ENCODE data around the gene FBXO5.
A peak's percentile ranks its signal among the peaks of the same experiment; 100 is the strongest.

Gene FBXO5

DNA sequence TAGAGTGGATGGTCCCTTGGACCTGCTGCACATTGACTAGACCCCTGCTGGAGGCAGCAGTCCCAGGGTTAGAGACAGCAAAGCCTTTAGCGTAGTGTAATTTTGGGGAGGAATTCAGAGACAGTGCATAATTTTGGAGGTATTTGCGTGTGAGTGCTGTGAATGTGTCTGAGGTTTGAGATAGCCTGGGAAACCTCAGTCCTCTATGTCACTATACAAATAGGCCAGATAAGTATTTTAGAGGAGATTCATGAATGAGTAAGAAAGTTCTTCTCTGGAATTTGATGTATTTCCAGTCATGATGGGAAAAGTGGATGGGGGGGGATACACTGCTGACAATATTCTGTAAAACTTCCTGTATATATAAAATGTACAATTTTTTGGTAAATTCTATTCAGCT, 45.4 kb upstream of the FBXO5 start:
- Histone ChIP-seq H3K36me3 (ENCODE audit: control insufficient read depth in 1 of 2, insufficient read depth in 2 of 2, low read depth in 1 of 2, low read length in 2 of 2) (peaks cover 0 to 14% of the 10 kb centered on the region in 2 experiments), H3K79me1 (replicated peaks; ENCODE audit: low read length, poor library complexity, severe bottlenecking) (peaks cover 17% of the 10 kb centered on the region), H3K4me2 (ENCODE audit: low read length, poor library complexity, severe bottlenecking) (no peak overlapping the region), H3K4me3 (ENCODE audit: insufficient read depth in 1 of 2, low read depth in 1 of 2, low read length in 2 of 2) (no peak overlapping the region), H4K91ac (ENCODE audit: low read length) (no peak overlapping the region), H2AFZ (ENCODE audit: low read depth, low read length) (no peak overlapping the region), H3K4me1 (ENCODE audit: control insufficient read depth, insufficient read depth, low read depth, low read length) (no peaks in the 10 kb centered on the region), H3K9me3 (ENCODE audit: control insufficient read depth, low read length) (no peaks in the 10 kb centered on the region), H2AK5ac (ENCODE audit: low read length, severe bottlenecking) (no peak overlapping the region), H4K8ac (ENCODE audit: low read length) (no peak overlapping the region), H3K23ac (ENCODE audit: low read length in 2 of 2) (no peak overlapping the region), H2BK120ac (ENCODE audit: low read depth, low read length) (no peak overlapping the region), H2BK5ac (ENCODE audit: low read depth, low read length, poor library complexity, severe bottlenecking) (no peak overlapping the region), H3K27ac (ENCODE audit: low read length, poor library complexity, severe bottlenecking) (no peak overlapping the region), H3K14ac (ENCODE audit: low read length in 2 of 2) (no peak overlapping the region), H3K4ac (ENCODE audit: low read depth in 1 of 2, low read length in 2 of 2) (no peak overlapping the region), H3K27me3 (ENCODE audit: control insufficient read depth in 1 of 2, insufficient read depth in 1 of 2, low read length in 2 of 2) (no peaks in the 10 kb centered on the region), H2BK12ac (ENCODE audit: low read length in 2 of 2) (no peak overlapping the region), H2BK15ac (ENCODE audit: low read depth, poor library complexity, severe bottlenecking) (no peak overlapping the region), H3K18ac (ENCODE audit: low read depth in 1 of 2, low read length in 2 of 2) (no peak overlapping the region), H3K9ac (ENCODE audit: low read length) (no peak overlapping the region)
- 95% methylated on average over 2 of the region's 2 CpGs for WGBS
- no peak for DNase-seq

DNA sequence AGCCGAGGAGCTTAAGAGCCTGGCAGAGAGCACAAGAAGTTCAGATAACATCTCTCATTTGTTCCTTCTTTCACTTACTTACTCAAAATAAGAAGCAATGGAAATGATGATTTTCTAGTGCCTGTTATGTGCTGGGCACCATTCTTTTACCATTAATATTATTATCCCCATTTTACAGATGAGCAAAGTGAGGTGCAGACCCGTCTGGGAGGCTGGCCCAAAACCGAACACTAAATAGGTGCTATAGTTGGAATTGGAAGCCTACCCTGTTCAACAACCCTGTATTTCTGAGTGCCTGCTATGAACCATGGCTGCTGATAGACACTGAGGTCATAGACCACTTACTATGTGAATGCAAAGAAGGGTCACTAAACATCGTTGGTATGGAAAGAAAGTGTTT, 44.6 kb upstream of the FBXO5 start:
- Histone ChIP-seq H4K91ac (ENCODE audit: low read length) (no peak overlapping the region), H2BK120ac (ENCODE audit: low read depth, low read length) (no peak overlapping the region), H3K4ac (ENCODE audit: low read depth in 1 of 2, low read length in 2 of 2) (no peak overlapping the region), H2AFZ (ENCODE audit: low read depth, low read length) (no peak overlapping the region), H3K27ac (ENCODE audit: low read length, poor library complexity, severe bottlenecking) (no peak overlapping the region), H3K14ac (ENCODE audit: low read length in 2 of 2) (no peak overlapping the region), H3K18ac (ENCODE audit: low read depth in 1 of 2, low read length in 2 of 2) (no peak overlapping the region), H2BK15ac (ENCODE audit: low read depth, poor library complexity, severe bottlenecking) (no peak overlapping the region), H2AK5ac (ENCODE audit: low read length, severe bottlenecking) (no peak overlapping the region), H3K27me3 (ENCODE audit: control insufficient read depth in 1 of 2, insufficient read depth in 1 of 2, low read length in 2 of 2) (no peaks in the 10 kb centered on the region), H2BK12ac (ENCODE audit: low read length in 2 of 2) (no peak overlapping the region), H3K4me2 (ENCODE audit: low read length, poor library complexity, severe bottlenecking) (no peak overlapping the region), H3K4me3 (ENCODE audit: insufficient read depth in 1 of 2, low read depth in 1 of 2, low read length in 2 of 2) (no peak overlapping the region), H2BK5ac (ENCODE audit: low read depth, low read length, poor library complexity, severe bottlenecking) (no peak overlapping the region), H3K36me3 (ENCODE audit: control insufficient read depth in 1 of 2, insufficient read depth in 2 of 2, low read depth in 1 of 2, low read length in 2 of 2) (peaks cover 0 to 21% of the 10 kb centered on the region in 2 experiments), H3K79me1 (replicated peaks; ENCODE audit: low read length, poor library complexity, severe bottlenecking) (peaks cover 19% of the 10 kb centered on the region), H3K9ac (ENCODE audit: low read length) (no peak overlapping the region), H3K9me3 (ENCODE audit: control insufficient read depth, low read length) (no peaks in the 10 kb centered on the region), H4K8ac (ENCODE audit: low read length) (no peak overlapping the region), H3K23ac (ENCODE audit: low read length in 2 of 2) (no peak overlapping the region), H3K4me1 (ENCODE audit: control insufficient read depth, insufficient read depth, low read depth, low read length) (no peaks in the 10 kb centered on the region)
- WGBS, result 93% methylated on average over 3 of the region's 4 CpGs
- no peak for DNase-seq

DNA sequence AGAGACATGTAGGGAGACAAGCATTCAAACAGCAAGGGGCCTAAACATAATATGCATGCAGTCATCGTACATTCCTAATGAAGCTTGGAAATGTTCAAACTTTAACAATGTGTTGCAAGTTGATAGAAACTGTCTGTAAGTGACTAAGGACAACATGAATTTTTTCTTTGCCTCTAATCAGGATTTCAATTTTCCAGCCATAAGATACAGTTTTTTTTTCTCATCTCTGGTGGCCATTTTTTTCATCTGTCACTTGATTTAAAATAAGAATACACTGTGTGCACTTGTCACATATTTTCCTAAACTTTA, 41.8 kb upstream of the FBXO5 start:
- Histone ChIP-seq H3K36me3 (ENCODE audit: control insufficient read depth in 1 of 2, insufficient read depth in 2 of 2, low read depth in 1 of 2, low read length in 2 of 2) (peaks cover 3 to 37% of the 10 kb centered on the region in 2 experiments), H2BK120ac (ENCODE audit: low read depth, low read length) (no peak overlapping the region), H3K27me3 (ENCODE audit: control insufficient read depth in 1 of 2, insufficient read depth in 1 of 2, low read length in 2 of 2) (no peaks in the 10 kb centered on the region), H3K4ac (ENCODE audit: low read depth in 1 of 2, low read length in 2 of 2) (no peak overlapping the region), H3K4me1 (ENCODE audit: control insufficient read depth, insufficient read depth, low read depth, low read length) (no peaks in the 10 kb centered on the region), H3K4me2 (ENCODE audit: low read length, poor library complexity, severe bottlenecking) (no peak overlapping the region), H4K8ac (ENCODE audit: low read length) (no peak overlapping the region), H3K27ac (ENCODE audit: low read length, poor library complexity, severe bottlenecking) (no peak overlapping the region), H3K9ac (ENCODE audit: low read length) (no peak overlapping the region), H3K18ac (ENCODE audit: low read depth in 1 of 2, low read length in 2 of 2) (no peak overlapping the region), H2AFZ (ENCODE audit: low read depth, low read length) (no peak overlapping the region), H3K9me3 (ENCODE audit: control insufficient read depth, low read length) (no peaks in the 10 kb centered on the region), H2BK12ac (ENCODE audit: low read length in 2 of 2) (no peak overlapping the region), H3K4me3 (ENCODE audit: insufficient read depth in 1 of 2, low read depth in 1 of 2, low read length in 2 of 2) (no peak overlapping the region), H4K91ac (ENCODE audit: low read length) (no peak overlapping the region), H3K79me1 (replicated peaks; ENCODE audit: low read length, poor library complexity, severe bottlenecking) (peaks cover 17% of the 10 kb centered on the region), H3K14ac (ENCODE audit: low read length in 2 of 2) (no peak overlapping the region), H2BK15ac (ENCODE audit: low read depth, poor library complexity, severe bottlenecking) (no peak overlapping the region), H3K23ac (ENCODE audit: low read length in 2 of 2) (no peak overlapping the region), H2BK5ac (ENCODE audit: low read depth, low read length, poor library complexity, severe bottlenecking) (no peak overlapping the region), H2AK5ac (ENCODE audit: low read length, severe bottlenecking) (no peak overlapping the region)
- no peak for DNase-seq
- WGBS, result no CpG with 5 or more reads among the region's 1 CpG

- Histone ChIP-seq H4K91ac (ENCODE audit: low read length) (no peak overlapping the region), H2BK15ac (ENCODE audit: low read depth, poor library complexity, severe bottlenecking) (no peak overlapping the region), H2AK5ac (ENCODE audit: low read length, severe bottlenecking) (no peak overlapping the region), H3K23ac (ENCODE audit: low read length in 2 of 2) (no peak overlapping the region), H3K4ac (ENCODE audit: low read depth in 1 of 2, low read length in 2 of 2) (no peak overlapping the region), H3K4me1 (ENCODE audit: control insufficient read depth, insufficient read depth, low read depth, low read length) (no peaks in the 10 kb centered on the region), H3K36me3 (ENCODE audit: control insufficient read depth in 1 of 2, insufficient read depth in 2 of 2, low read depth in 1 of 2, low read length in 2 of 2) (peaks cover 3 to 42% of the 10 kb centered on the region in 2 experiments), H3K9ac (ENCODE audit: low read length) (no peak overlapping the region), H4K8ac (ENCODE audit: low read length) (no peak overlapping the region), H3K18ac (ENCODE audit: low read depth in 1 of 2, low read length in 2 of 2) (no peak overlapping the region), H3K4me3 (ENCODE audit: insufficient read depth in 1 of 2, low read depth in 1 of 2, low read length in 2 of 2) (no peak overlapping the region), H2BK120ac (ENCODE audit: low read depth, low read length) (no peak overlapping the region), H2AFZ (ENCODE audit: low read depth, low read length) (no peak overlapping the region), H2BK12ac (ENCODE audit: low read length in 2 of 2) (no peak overlapping the region), H2BK5ac (ENCODE audit: low read depth, low read length, poor library complexity, severe bottlenecking) (no peak overlapping the region), H3K79me1 (replicated peaks; ENCODE audit: low read length, poor library complexity, severe bottlenecking) (peaks cover 20% of the 10 kb centered on the region), H3K27ac (ENCODE audit: low read length, poor library complexity, severe bottlenecking) (no peak overlapping the region), H3K4me2 (ENCODE audit: low read length, poor library complexity, severe bottlenecking) (no peak overlapping the region), H3K27me3 (ENCODE audit: control insufficient read depth in 1 of 2, insufficient read depth in 1 of 2, low read length in 2 of 2) (no peaks in the 10 kb centered on the region), H3K14ac (ENCODE audit: low read length in 2 of 2) (no peak overlapping the region), H3K9me3 (ENCODE audit: control insufficient read depth, low read length) (no peaks in the 10 kb centered on the region)
- 58% methylated on average over 6 of the region's 6 CpGs for WGBS
- DNase-seq, result peak; percentile 68
Observed at GRCh38 chr6:153023977-153024708, 41.3 kb upstream of the FBXO5 start.
